Testis (tissue), 5 donors: ENCODE results near the gene CDC37. TPM values are rescaled to one million over a fixed set of nuclear protein-coding genes. Genes with fewer than 3 reads are reported as not detected.
A peak's percentile ranks its signal among the peaks of the same experiment; 100 is the strongest.

Source experiments
- DNase-seq: peaks from one replicate; pipeline ENCODE4 v3.0.0-alpha.2; 2019
- H3K27ac ChIP-seq, 2 donors: fragments of 200-600 bp; sonication (generic); one replicate each; pipeline ENCODE4 v1.5.1; 2019
- H3K27me3 ChIP-seq: fragments of 200-600 bp; sonication (generic); one replicate; pipeline ENCODE4 v1.5.1; 2019
- H3K36me3 ChIP-seq: fragments of 200-600 bp; sonication (generic); one replicate; pipeline ENCODE4 v1.5.1; 2017; ENCODE audit warnings: low read depth; ENCODE audit errors: missing control alignments
- H3K4me1 ChIP-seq: fragments of 200-600 bp; sonication (generic); one replicate; pipeline ENCODE4 v1.5.1; 2019
- H3K4me3 ChIP-seq, 2 donors: fragments of 200-600 bp; sonication (generic); one replicate each; pipeline ENCODE4 v1.5.1; 2017 to 2019
- H3K9me3 ChIP-seq: fragments of 200-600 bp; sonication (generic); one replicate; pipeline ENCODE4 v1.5.1; 2017
- CTCF ChIP-seq, 3 experiments: fragments of 450-650 bp in 2 of 3; fragments of 200-600 bp in 1 of 3; sonication (generic) in 1 of 3; IDR thresholded peaks; one replicate each; pipeline ENCODE4 v1.5.1; 2016 to 2019; ENCODE audit warnings: antibody characterized with exemption in 3 of 3, mild to moderate bottlenecking in 2 of 3, moderate library complexity in 1 of 3
- POLR2A ChIP-seq: fragments of 450-650 bp; IDR thresholded peaks from one replicate; pipeline ENCODE4 v1.6.1; 2017; ENCODE audit warnings: antibody characterized with exemption, mild to moderate bottlenecking, moderate library complexity
- WGBS, 2 donors: methylation state at CpG; one replicate each; pipeline ENCODE4 v1.1.5; 2018; 5-methylcytosine and 5-hydroxymethylcytosine counted together
- intact Hi-C: fragments of 100-400 bp; cut with DNase I; formaldehyde crosslinking; loops from one replicate; pipeline ENCODE4 v1.15.1; 2023; ENCODE audit warnings: low total_unique reads
- long read RNA-seq, 2 donors: transcript quantifications; one replicate each; lab custom pipeline, GENCODE V29; 2026
- polyA plus RNA-seq: library from polyadenylated mRNA; stranded (reverse); fragments of 350-450 nt; fragmentation: Illumina TruSeq; extraction: RNeasy Lipid Tissue Mini Kit (QIAGEN cat#74804); gene quantifications from one replicate; pipeline ENCODE4 v1.2.3, GENCODE V29; 2014; ENCODE audit warnings: low read depth, low replicate concordance; ENCODE audit not compliant: insufficient read depth
- total RNA-seq, 2 donors: library from RNA; depleted of rRNA; stranded (reverse); fragments of >200 nt; gene quantifications; one replicate each; pipeline ENCODE4 v1.2.3, GENCODE V29; 2016

Gene CDC37
- total RNA-seq (100 to 1,000 TPM; 160 to 210 TPM), polyA plus RNA-seq (170 TPM)
- long read RNA-seq, donor 1, transcript CDC37-209 (7 exons, 1,377 nt), result minor isoform, 8 of 66 reads
- long read RNA-seq, donor 1, transcript CDC37-201 (8 exons, 1,608 nt), result major isoform, 41 of 66 reads
- long read RNA-seq, donor 1, partial matches to known transcripts, result 16 of 66 reads
- long read RNA-seq, donor 1, other reads (novel, unspliced or antisense), result 0 of 66 reads
- long read RNA-seq, donor 2, transcript CDC37-201 (8 exons, 1,608 nt), result major isoform, 35 of 50 reads
- long read RNA-seq, donor 2, transcript CDC37-209 (7 exons, 1,377 nt), result minor isoform, 5 of 50 reads
- long read RNA-seq, donor 2, partial matches to known transcripts, result 10 of 50 reads
- long read RNA-seq, donor 2, other reads (novel, unspliced or antisense), result 0 of 50 reads

- no peaks in the 10 kb centered on the region for H3K36me3 ChIP-seq
- peak within 1 kb of the TSS; percentile 66 to 83 for H3K4me3 ChIP-seq
- peak; percentile 98 for DNase-seq
- intact Hi-C loops, result no loop called here
- H3K4me1 ChIP-seq, result peaks cover 29% of the 10 kb centered on the region
- WGBS, 2 donors, result 0 to 1% methylated on average over 7 to 66 of the region's 69 CpGs
- TF ChIP-seq CTCF (IDR thresholded peaks at IDR 0.05) (no peak), POLR2A (no peak)
- H3K27me3 ChIP-seq, result no peaks in the 10 kb centered on the region
- H3K9me3 ChIP-seq, result no peaks in the 10 kb centered on the region
- peak within 1 kb of the TSS; percentile 32 to 39 for H3K27ac ChIP-seq
Measured at GRCh38 chr19:10403137-10404021, at the start of gene CDC37. TSS of gene CDC37 (minus strand) at chr19:10403542. CDS start at chr19:10403479, 63 bp downstream.

- no peak overlapping the region for H3K27ac ChIP-seq
- no peaks in the 10 kb centered on the region for H3K9me3 ChIP-seq
- no peaks in the 10 kb centered on the region for H3K36me3 ChIP-seq
- peak; percentile 81 for DNase-seq
- H3K4me3 ChIP-seq, result no peak overlapping the region
- TF ChIP-seq CTCF (IDR thresholded peaks at IDR 0.05) (no peak), POLR2A (no peak)
- H3K27me3 ChIP-seq, result no peaks in the 10 kb centered on the region
- intact Hi-C loops, result no loop called here
- H3K4me1 ChIP-seq, result no peaks in the 10 kb centered on the region
- WGBS, 2 donors, result 50 to 68% methylated on average over 10 to 23 of the region's 25 CpGs
Measured at GRCh38 chr19:10450853-10451609, 47.7 kb upstream of the CDC37 start.

- no peak overlapping the region for H3K4me3 ChIP-seq
- no peak overlapping the region for H3K27ac ChIP-seq
- H3K9me3 ChIP-seq, result no peaks in the 10 kb centered on the region
- no peak for TF ChIP-seq POLR2A
- TF ChIP-seq CTCF (IDR thresholded peaks at IDR 0.05), result no peak
- H3K27me3 ChIP-seq, result no peaks in the 10 kb centered on the region
- H3K4me1 ChIP-seq, result no peaks in the 10 kb centered on the region
- H3K36me3 ChIP-seq, result no peaks in the 10 kb centered on the region
- intact Hi-C loops, result no loop called here
- DNase-seq, result no peak
- WGBS, 2 donors, result 42 to 64% methylated on average over 8 to 13 of the region's 14 CpGs
Measured at GRCh38 chr19:10450191-10450852, 47.0 kb upstream of the CDC37 start.

GRCh38 chr19:10449037-10449436 lies 45.7 kb upstream of the CDC37 start:
- no peak for TF ChIP-seq CTCF (IDR thresholded peaks at IDR 0.05)
- no peak for TF ChIP-seq POLR2A
- Histone ChIP-seq H3K4me3 (no peak overlapping the region), H3K27me3 (no peaks in the 10 kb centered on the region), H3K27ac (no peak overlapping the region), H3K9me3 (no peaks in the 10 kb centered on the region), H3K4me1 (no peaks in the 10 kb centered on the region), H3K36me3 (no peaks in the 10 kb centered on the region)
- 87 to 97% methylated on average over 7 of the region's 7 CpGs for WGBS, 2 donors
- intact Hi-C loops, result no loop called here
- no peak for DNase-seq
